IPS DF 4.7 (cell line): ENCODE data around the gene WRNIP1.
"Not testable (repeated sequence)": the region's sequence is repeated elsewhere in the genome, so short reads cannot be mapped to it uniquely, and the experiment has no call there.

Source experiments
- DNase-seq: peaks from one replicate; pipeline ENCODE4 v3.0.0-alpha.2; 2013; ENCODE audit warnings: low spot score; ENCODE audit errors: extremely low read depth

Gene WRNIP1

GRCh38 chr6:2760882-2761842 lies 4.0 kb upstream of the WRNIP1 start:
- DNase-seq = no peak

- not testable (repeated sequence) for DNase-seq
Observed at GRCh38 chr6:2762868-2763267, 2.3 kb upstream of the WRNIP1 start.

DNA sequence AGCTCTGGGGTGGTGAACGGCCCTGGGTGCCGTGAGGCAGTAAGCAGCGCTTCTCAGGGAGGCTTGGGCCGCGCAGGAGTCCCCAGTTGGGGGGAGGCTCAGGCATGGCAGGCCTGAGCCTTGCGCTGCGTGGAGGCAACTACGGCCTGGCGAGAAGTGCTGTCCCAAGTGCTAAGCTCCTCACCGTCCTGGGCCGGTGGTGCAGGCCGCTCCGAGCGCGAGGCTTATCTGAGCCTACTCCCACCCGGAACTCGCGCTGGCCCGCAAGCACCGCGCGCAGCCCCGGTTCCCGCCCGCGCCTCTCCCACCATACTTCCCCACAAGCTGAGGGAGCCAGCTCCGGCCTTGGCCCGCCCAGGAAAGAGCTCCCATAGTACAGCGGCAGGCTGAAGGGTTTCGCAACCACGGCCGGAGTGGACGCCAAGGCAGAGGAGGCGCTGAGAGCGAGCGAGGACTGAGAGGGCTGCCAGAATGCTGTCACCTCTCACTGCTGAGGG lies 1.8 kb upstream of the WRNIP1 start:
- no peak for DNase-seq

- no peak for DNase-seq
Observed at GRCh38 chr6:2763876-2764540, 1.2 kb upstream of the WRNIP1 start.

DNA sequence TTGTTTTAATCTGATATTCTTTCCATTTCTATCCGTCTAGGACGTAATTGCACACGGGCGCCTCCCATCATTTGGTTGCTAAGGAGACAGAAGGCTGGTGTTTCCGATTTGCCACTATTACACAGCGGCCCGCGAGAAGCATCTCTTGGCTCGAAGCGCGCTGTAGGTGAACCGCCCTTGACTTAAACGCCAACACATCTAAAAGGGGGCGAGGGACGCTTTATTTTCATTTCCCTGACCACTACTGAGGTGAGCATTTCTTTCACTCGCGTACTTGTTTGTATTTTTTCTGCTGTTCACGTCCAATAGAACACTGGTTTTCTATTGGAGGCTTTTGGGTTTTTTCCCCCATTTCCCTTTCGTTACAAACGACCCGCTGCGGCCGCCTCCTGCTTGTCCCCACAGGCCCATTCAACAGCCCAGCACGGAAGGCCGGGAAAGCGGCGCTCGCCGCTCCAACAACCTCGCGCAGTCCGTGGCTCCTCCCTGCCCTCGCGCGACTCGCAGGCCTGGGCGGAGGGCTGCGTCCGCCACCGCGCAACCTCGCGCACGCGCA lies 505 bp upstream of the WRNIP1 start:
- DNase-seq = no peak

DNA sequence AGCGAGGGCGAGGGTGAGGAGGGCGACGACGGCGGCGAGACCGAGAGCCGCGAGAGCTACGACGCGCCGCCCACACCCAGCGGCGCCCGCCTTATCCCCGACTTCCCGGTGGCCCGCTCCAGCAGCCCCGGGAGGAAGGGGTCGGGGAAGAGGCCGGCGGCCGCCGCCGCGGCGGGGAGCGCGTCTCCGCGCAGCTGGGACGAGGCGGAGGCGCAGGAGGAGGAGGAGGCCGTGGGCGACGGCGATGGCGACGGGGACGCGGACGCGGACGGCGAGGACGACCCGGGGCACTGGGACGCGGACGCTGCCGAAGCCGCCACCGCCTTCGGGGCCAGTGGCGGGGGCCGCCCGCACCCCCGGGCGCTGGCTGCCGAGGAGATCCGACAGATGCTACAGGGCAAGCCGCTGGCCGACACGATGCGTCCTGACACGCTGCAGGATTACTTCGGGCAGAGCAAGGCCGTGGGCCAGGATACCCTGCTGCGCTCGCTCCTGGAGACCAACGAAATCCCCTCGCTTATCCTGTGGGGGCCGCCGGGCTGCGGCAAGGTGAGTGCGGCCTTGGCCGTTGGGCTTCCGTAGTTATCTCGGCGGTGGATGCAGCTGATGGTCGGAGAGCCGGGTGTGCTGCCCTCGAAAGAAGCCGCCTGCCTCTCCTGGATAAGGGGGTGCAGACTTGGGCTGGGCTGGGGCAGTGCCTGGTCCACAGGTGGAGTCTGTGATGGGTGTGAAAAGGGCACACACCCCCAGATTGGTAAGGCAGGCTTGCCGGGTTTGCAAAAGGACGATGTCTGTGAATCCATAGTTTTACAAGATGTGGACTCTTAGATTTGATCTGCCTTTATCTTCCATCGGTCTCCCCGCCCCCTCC lies 938 bp downstream of the WRNIP1 start:
- no peak for DNase-seq

GRCh38 chr6:2766767-2767656 lies 1.8 kb downstream of the WRNIP1 start:
- DNase-seq = no peak

DNA sequence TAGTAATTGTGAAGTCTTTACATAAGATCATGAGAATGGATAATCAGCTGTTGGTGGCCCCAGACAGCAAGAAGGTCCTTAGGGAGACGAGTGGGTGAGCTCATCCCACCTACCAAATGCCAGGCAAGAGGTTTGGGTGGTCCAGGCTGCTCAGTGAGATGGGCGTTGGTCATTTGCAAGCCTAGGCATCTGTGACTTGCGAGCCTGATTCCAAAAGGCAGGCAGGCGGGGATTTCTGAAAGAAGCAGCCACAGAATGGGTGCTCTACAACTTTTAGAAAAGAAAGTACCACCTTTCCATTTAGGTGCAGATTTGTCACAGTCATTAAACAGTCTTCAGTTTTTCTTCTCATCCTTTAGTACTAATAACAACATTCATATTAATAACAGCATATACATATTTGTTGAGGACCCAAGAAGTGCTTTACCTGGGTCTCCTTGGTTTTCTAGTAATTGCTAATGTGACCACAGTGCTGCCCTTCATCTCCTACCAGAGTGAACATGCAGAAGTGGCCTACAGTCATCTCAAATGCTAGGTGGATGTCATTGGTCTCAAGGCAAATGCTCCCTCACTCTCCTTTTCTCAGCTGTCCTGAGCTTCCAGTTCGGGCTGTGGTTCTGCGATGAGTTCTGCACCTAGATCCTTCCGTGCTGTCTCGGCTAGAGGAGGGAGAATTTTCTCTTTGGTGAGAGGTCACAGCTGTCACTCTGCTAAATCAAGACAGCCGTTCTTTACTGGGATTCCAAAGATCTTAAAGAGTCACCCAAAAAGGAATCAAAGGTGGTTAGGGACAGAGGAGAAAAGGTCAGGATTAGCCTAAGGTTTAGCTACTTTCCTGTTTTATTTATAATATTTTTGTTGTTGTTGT lies 2.7 kb downstream of the WRNIP1 start:
- DNase-seq = no peak

GRCh38 chr6:2768696-2769095 lies 3.5 kb downstream of the WRNIP1 start:
- no peak for DNase-seq

GRCh38 chr6:2770171-2770570 lies 5.0 kb downstream of the WRNIP1 start:
- DNase-seq = no peak

DNA sequence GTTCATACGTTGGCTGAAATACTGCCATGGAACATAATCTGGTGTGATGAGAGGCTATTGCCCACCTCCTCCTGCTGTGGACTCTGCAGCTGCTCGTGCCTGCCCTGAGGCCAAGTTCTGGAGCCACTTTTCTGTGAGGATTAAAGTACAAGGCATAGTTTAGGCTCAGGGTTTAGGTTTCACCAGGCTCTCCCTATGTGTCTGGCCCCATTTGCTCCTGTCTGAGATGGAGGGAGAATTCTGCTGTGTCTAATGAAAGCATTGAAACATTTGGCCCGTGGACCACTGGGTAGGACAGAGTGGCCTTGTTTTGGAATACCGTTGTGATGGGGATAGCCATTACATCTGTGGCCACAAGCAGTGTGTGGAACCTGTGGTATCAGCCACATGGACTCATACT lies 5.9 kb downstream of the WRNIP1 start:
- DNase-seq = no peak

- DNase-seq = no peak
Observed at GRCh38 chr6:2772840-2773239, 7.6 kb downstream of the WRNIP1 start.

- DNase-seq = no peak
Observed at GRCh38 chr6:2773449-2773848, 8.3 kb downstream of the WRNIP1 start.

DNA sequence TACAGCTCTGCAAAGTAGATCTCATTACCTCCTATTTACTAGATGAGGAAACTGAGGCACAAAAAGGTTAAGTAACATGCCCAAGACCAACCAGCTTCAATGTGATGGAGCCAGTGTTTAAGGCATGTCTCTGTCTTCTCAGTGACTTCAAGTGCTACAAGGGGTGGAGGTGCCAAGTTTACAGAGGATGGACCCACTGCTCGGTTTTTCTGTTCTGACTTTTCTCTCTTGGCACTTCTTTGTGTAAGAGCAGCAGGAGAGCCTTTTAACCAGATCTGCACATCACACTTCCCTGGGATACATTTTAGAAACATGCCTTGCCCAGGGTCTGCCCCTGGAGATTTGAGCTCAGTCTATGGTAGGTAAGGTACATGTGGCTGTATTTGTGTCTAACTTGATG lies 9.8 kb downstream of the WRNIP1 start:
- DNase-seq = no peak

DNA sequence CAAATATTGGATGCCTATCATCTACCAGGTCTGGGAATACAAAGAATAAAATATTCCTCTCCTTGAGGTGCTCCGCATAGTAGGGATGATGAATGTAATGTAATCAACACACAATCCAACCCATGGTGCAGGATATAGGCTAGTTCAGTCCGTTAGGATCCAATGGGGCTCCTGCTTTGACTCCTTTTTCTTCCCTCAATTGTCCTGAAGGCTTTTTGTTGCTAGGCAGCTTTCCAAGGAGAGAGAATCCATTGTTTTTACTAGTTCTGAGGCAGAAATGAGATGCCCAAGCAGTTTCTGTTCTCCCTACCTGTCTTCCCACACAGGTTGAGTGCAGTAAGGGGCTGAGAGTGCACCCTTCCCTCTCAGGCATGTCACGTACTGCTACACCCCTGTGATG lies 12.1 kb downstream of the WRNIP1 start:
- no peak for DNase-seq

DNA sequence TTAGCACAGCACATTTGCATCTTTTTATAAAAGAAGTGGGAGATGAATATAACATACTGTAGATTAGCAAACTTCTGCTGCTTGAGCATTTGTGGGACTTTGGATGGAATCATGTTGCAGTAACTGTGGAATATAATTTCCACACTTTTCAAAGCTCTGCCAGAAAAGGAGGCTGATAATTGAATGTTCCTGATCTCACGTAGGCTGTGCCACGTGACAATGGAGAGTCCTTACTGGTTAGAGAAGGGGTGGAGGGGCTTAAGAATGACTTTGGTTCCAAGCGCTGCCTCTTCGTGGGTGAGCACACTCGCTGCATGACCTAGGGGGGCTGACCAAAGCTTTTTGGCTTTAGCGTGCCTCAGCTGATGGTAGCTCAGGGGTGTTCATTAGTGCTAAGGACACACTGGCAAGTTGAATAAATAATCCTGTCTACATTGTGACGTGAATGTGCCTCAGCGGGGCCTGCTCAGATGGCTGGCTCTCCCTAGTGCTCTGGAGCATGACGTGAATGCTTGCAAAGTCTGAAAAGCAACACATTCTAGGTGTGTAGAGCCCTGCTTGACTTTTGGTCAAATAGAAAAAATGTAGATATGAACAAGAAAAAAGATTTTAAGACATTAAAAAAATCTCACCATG lies 15.0 kb downstream of the WRNIP1 start:
- no peak for DNase-seq

DNA sequence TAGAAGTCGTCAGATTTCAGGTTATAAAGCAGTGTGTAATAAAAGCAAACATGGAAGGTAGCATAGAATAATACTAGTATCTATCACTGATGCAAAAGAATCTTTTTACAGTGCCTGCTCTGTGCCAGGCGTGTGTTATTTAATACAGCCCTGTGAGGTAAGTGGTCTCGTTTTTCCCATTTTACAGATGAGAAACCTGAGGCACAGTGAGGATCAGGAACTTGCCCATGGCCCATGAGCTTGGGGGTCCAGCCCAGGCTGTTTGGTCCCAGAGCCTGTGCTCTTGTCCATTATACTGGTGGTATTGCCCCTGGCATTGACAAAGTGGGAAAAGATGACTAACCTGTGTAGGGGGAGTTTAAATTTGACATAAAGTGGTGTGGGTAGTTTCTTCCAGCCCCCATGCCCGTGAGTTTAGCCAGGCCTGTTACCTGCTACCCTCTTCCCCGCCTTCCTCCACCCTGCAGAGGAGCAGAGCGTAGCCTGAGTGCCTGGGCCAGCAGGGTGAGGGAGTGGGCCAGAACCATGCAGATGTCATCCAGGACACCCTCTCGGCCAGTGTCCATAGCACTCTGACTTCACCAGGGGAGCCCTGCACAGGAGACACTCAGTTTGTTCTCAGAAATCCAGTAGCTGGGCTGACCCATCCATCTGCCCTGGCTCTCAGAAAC lies 16.6 kb downstream of the WRNIP1 start:
- no peak for DNase-seq

- DNase-seq = no peak
Observed at GRCh38 chr6:2782356-2782708, 17.1 kb downstream of the WRNIP1 start.
